Endothelial cell of umbilical vein (primary cell): Measurements from ENCODE around the gene ARHGAP31. TPM values are rescaled to one million over a fixed set of nuclear protein-coding genes. Genes with fewer than 3 reads are reported as not detected.

ENCODE experiments used
- BruUV-seq: library from RNA; stranded (reverse); fragments of 400-500 nt; replicated peaks from 2 replicates; lab custom pipeline; 2021; lab: Mats Ljungman, UMichigan
- CTCF ChIA-PET: fragments of 300-600, 350-600 bp; sonication (Branson Sonifier 250); formaldehyde crosslinking; loops from one replicate; lab custom pipeline; 2021; ENCODE audit warnings: antibody characterized with exemption, inconsistent platforms; lab: Charles Lee
- POLR2A ChIA-PET: fragments of 300-600, 350-600 bp; sonication (Branson Sonifier 250); formaldehyde crosslinking; loops from one replicate; lab custom pipeline; 2021; ENCODE audit warnings: antibody characterized with exemption, inconsistent platforms; lab: Charles Lee
- DNase-seq: peaks from one replicate; pipeline ENCODE4 v3.0.0-alpha.2; 2011; ENCODE audit warnings: low read depth, low spot score
- FAIRE-seq: peaks from 2 replicates; lab custom pipeline; 2011; peaks lifted over from hg19 to GRCh38; lab: Jason Lieb, UNC
- H2AFZ ChIP-seq: 2 replicates; pipeline ENCODE4 v1.6.0; 2012; ENCODE audit warnings: low read depth, low read length, control low read depth, inconsistent platforms
- H3K27ac ChIP-seq: 2 replicates; pipeline ENCODE4 v1.5.1; 2011; ENCODE audit warnings: low read depth, mild to moderate bottlenecking, control low read depth, low read length, moderate library complexity; ENCODE audit not compliant: insufficient read depth
- H3K27me3 ChIP-seq, 2 experiments: 2 replicates each; pipeline versions ENCODE4 v1.6.0 to v1.6.1; 2011; ENCODE audit warnings: low read length in 2 of 2, mixed read lengths in 1 of 2; ENCODE audit not compliant: control insufficient read depth in 2 of 2, insufficient read depth in 2 of 2
- H3K36me3 ChIP-seq, 2 experiments: 2 replicates in 1 of 2; 3 replicates in 1 of 2; pipeline ENCODE4 v1.5.1; 2011; ENCODE audit warnings: low read length in 2 of 2, mild to moderate bottlenecking in 1 of 2, moderate library complexity in 1 of 2; ENCODE audit not compliant: control insufficient read depth in 2 of 2, insufficient read depth in 2 of 2; ENCODE audit errors: extremely low read depth in 1 of 2
- H3K4me1 ChIP-seq: 3 replicates; pipeline ENCODE4 v1.5.1; 2011; ENCODE audit warnings: mild to moderate bottlenecking, low read length; ENCODE audit not compliant: control insufficient read depth, insufficient read depth; ENCODE audit errors: extremely low read depth
- H3K4me2 ChIP-seq: 2 replicates; pipeline ENCODE4 v1.6.1; 2011; ENCODE audit warnings: low read length, control low read depth, mixed read lengths; ENCODE audit not compliant: insufficient read depth
- H3K4me3 ChIP-seq, 3 experiments: fragments of 200-600 bp in 1 of 3; sonication (generic), shearing (Covaris generic) in 1 of 3; replicated peaks in 1 of 3; 2 replicates each; pipeline ENCODE4 v1.5.1; 2011 to 2016; ENCODE audit warnings: control low read depth in 3 of 3, low read length in 3 of 3, mild to moderate bottlenecking in 2 of 3, inconsistent platforms in 1 of 3, low read depth in 1 of 3, moderate library complexity in 1 of 3; ENCODE audit not compliant: insufficient read depth in 1 of 3
- H3K79me2 ChIP-seq: 2 replicates; pipeline ENCODE4 v1.6.0; 2012; ENCODE audit warnings: low read length, inconsistent platforms; ENCODE audit not compliant: control insufficient read depth, insufficient read depth
- H3K9ac ChIP-seq: replicated peaks from 2 replicates; pipeline ENCODE3; 2011; ENCODE audit warnings: low read length, control low read depth; ENCODE audit not compliant: insufficient read depth; ENCODE audit errors: extremely low read depth
- H3K9me1 ChIP-seq: replicated peaks from 3 replicates; pipeline ENCODE4 v1.6.0; 2011; ENCODE audit warnings: mild to moderate bottlenecking, low read length; ENCODE audit not compliant: control insufficient read depth, insufficient read depth; ENCODE audit errors: extremely low read depth
- H3K9me3 ChIP-seq: replicated peaks from 2 replicates; pipeline ENCODE4 v1.5.1; 2012; ENCODE audit warnings: low read length, inconsistent platforms; ENCODE audit not compliant: control insufficient read depth, insufficient read depth
- H4K20me1 ChIP-seq: replicated peaks from 2 replicates; pipeline ENCODE3; 2011; ENCODE audit warnings: mild to moderate bottlenecking, low read length; ENCODE audit not compliant: control insufficient read depth, insufficient read depth; ENCODE audit errors: extremely low read depth
- EZH2 ChIP-seq: IDR thresholded peaks from 2 replicates; pipeline ENCODE4 v1.6.1; 2012; ENCODE audit warnings: borderline replicate concordance, low read depth, mild to moderate bottlenecking, moderate library complexity, low read length, inconsistent platforms; ENCODE audit not compliant: severe bottlenecking
- GATA2 ChIP-seq: IDR thresholded peaks from 2 replicates; pipeline ENCODE4 v1.7.0; 2011; ENCODE audit warnings: low read depth, mild to moderate bottlenecking, moderate library complexity, mixed read lengths, low read length; ENCODE audit not compliant: insufficient read length, insufficient read depth
- JUN ChIP-seq: IDR thresholded peaks from 2 replicates; pipeline ENCODE4 v1.6.1; 2011; ENCODE audit warnings: borderline replicate concordance, low read depth; ENCODE audit not compliant: insufficient read length, insufficient read depth
- MYC ChIP-seq: IDR thresholded peaks from one replicate; pipeline ENCODE4 v1.6.1; 2011; ENCODE audit warnings: mild to moderate bottlenecking, low read depth, low read length
- POLR2A ChIP-seq: IDR thresholded peaks from 2 replicates; pipeline ENCODE4 v1.6.1; 2012; ENCODE audit warnings: low read depth, mild to moderate bottlenecking, control low read depth, low read length
- POLR2AphosphoS5 ChIP-seq: IDR thresholded peaks from 2 replicates; pipeline ENCODE4 v1.6.1; 2012; ENCODE audit warnings: low read depth, mild to moderate bottlenecking, control low read depth, low read length, moderate library complexity; ENCODE audit not compliant: insufficient read depth
- dilution Hi-C: fragments of 300-500 bp; cut with MboI; formaldehyde crosslinking; loops from one replicate; pipeline ENCODE4 v1.15.0; 2019; ENCODE audit warnings: low sequenced_read_pairs; ENCODE audit not compliant: extremely low pct_ligation_motif_present
- intact Hi-C: fragments of 100-400 bp; cut with micrococcal nuclease; formaldehyde crosslinking; loops from one replicate; pipeline ENCODE4 v1.10.0; 2022
- polyA plus RNA-seq, 4 experiments: library from polyadenylated mRNA; depleted of rRNA in 3 of 4; stranded (reverse) in 3 of 4; unstranded in 1 of 4; fragments of >200 nt; gene quantifications; 2 replicates each; pipeline versions ENCODE4 v1.2.1 to v1.2.3, GENCODE V29; 2011 to 2012; ENCODE audit warnings: missing spikeins in 1 of 4
- total RNA-seq: library from RNA; stranded (reverse); gene quantifications from 2 replicates; pipeline ENCODE4 v1.2.3, GENCODE V29; 2021
- TF ChIP-seq, protein P1 (sequence below): IDR thresholded peaks from 2 replicates; pipeline ENCODE4 v1.6.1; 2011; ENCODE audit not compliant: insufficient read depth, insufficient read length
- TF ChIP-seq, protein P2 (sequence below), 2 donors: IDR thresholded peaks; 1 replicate in 1 of 2; 2 replicates in 1 of 2; pipeline ENCODE4 v1.5.1; 2011; ENCODE audit warnings: low read length in 2 of 2, mild to moderate bottlenecking in 2 of 2, moderate library complexity in 2 of 2, control low read depth in 1 of 2, inconsistent platforms in 1 of 2, low read depth in 1 of 2; ENCODE audit not compliant: insufficient read depth in 1 of 2; ENCODE audit errors: extremely low read depth in 1 of 2

ARHGAP31 gene
- total and polyA plus RNA-seq, 2 donors (not counting 3 experiments of a cell fraction or from before 2014, with no cell fraction given), result 25.5 to 65.8 TPM

DNA sequence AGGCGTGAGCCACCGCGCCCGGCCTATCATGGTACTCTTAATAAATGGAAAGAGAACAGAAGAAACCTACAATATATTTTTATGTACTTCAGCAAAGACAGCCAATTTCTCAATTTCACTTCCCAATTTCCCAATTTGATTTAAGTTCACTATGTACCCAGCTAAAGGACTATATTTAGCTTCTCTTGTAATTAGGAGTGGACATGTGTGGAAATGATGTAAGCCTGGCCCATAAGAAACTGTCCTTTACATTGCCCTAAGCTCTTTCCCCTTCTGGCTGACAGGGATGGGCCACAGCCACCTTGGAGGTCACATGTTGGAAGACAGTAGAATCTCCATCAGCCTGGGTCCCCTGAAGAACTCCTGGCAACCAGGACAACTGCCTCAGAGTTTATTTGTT, 163.1 kb downstream of the ARHGAP31 start:
- no TSS peak for BruUV-seq

More for the DNA sequence above, 163.1 kb downstream of the ARHGAP31 start:
- Histone ChIP-seq H3K4me2 (no peak overlapping the region), H3K36me3 (peaks cover 18 to 27% of the 10 kb centered on the region in 2 experiments), H3K79me2 (peaks cover 35% of the 10 kb centered on the region), H3K4me1 (peaks cover 8% of the 10 kb centered on the region), H3K27ac (no peak overlapping the region), H3K9me3 (no peaks in the 10 kb centered on the region), H3K9me1 (no peaks in the 10 kb centered on the region), H4K20me1 (no peaks in the 10 kb centered on the region), H3K4me3 (no peak overlapping the region), H2AFZ (no peak overlapping the region), H3K27me3 (no peaks in the 10 kb centered on the region), H3K9ac (no peak overlapping the region)
- DNase-seq (no peak), FAIRE-seq (no peak)
- TF ChIP-seq, protein P1, sequence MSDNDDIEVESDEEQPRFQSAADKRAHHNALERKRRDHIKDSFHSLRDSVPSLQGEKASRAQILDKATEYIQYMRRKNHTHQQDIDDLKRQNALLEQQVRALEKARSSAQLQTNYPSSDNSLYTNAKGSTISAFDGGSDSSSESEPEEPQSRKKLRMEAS, result no peak
- TF ChIP-seq POLR2AphosphoS5 (no peak), POLR2A (no peak), JUN (no peak), GATA2 (no peak), MYC (no peak), EZH2 (no peak)
- TF ChIP-seq, protein P2, sequence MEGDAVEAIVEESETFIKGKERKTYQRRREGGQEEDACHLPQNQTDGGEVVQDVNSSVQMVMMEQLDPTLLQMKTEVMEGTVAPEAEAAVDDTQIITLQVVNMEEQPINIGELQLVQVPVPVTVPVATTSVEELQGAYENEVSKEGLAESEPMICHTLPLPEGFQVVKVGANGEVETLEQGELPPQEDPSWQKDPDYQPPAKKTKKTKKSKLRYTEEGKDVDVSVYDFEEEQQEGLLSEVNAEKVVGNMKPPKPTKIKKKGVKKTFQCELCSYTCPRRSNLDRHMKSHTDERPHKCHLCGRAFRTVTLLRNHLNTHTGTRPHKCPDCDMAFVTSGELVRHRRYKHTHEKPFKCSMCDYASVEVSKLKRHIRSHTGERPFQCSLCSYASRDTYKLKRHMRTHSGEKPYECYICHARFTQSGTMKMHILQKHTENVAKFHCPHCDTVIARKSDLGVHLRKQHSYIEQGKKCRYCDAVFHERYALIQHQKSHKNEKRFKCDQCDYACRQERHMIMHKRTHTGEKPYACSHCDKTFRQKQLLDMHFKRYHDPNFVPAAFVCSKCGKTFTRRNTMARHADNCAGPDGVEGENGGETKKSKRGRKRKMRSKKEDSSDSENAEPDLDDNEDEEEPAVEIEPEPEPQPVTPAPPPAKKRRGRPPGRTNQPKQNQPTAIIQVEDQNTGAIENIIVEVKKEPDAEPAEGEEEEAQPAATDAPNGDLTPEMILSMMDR (IDR thresholded peaks at IDR 0.05; ENCODE audit: extremely low read depth in 1 of 2, insufficient read depth in 1 of 2, low read depth in 1 of 2, low read length in 2 of 2), result no peak
- intact Hi-C loops, result no loop called here
- ChIA-PET POLR2A (no interaction called here), CTCF (interaction anchor here (1.7 kb wide), 1 partner anchor 17 kb away, joined by 6 read pairs; no protein-coding TSS in a partner anchor)
- dilution Hi-C loops, result no loop called here
